OCI-LY1 (cell line): Measurements from ENCODE around the gene DHX38.

ENCODE experiments used
- H2AFZ ChIP-seq: fragments of 200-600 bp; sonication (generic), shearing (Covaris generic); 2 replicates; pipeline ENCODE4 v1.6.0; 2014; ENCODE audit warnings: antibody characterized with exemption, mild to moderate bottlenecking, low read length
- H3F3A ChIP-seq: fragments of 200-600 bp; sonication (generic), shearing (Covaris generic); 2 replicates; pipeline ENCODE4 v1.6.0; 2014; ENCODE audit warnings: mild to moderate bottlenecking, antibody characterized with exemption, low read length, moderate library complexity; ENCODE audit not compliant: insufficient read depth
- H3K27ac ChIP-seq: fragments of 200-600 bp; sonication (generic); 2 replicates; pipeline ENCODE4 v1.5.1; 2014; ENCODE audit warnings: low read length, mixed run types, mild to moderate bottlenecking, low read depth; ENCODE audit not compliant: poor library complexity, severe bottlenecking
- H3K27me3 ChIP-seq: fragments of 200-600 bp; sonication (generic); 2 replicates; pipeline ENCODE4 v1.6.0; 2014; ENCODE audit warnings: antibody characterized with exemption, mild to moderate bottlenecking, low read length, moderate library complexity; ENCODE audit not compliant: insufficient read depth
- H3K36me3 ChIP-seq: fragments of 200-600 bp; sonication (generic); 2 replicates; pipeline ENCODE4 v1.6.1; 2014; ENCODE audit warnings: mild to moderate bottlenecking, antibody characterized with exemption, low read length, moderate library complexity, mixed read lengths; ENCODE audit not compliant: insufficient read depth
- H3K4me1 ChIP-seq: fragments of 200-600 bp; sonication (generic); 2 replicates; pipeline ENCODE4 v1.5.1; 2014; ENCODE audit warnings: mild to moderate bottlenecking, low read length, moderate library complexity; ENCODE audit not compliant: insufficient read depth, severe bottlenecking
- H3K4me2 ChIP-seq: fragments of 200-600 bp; sonication (generic), shearing (Covaris generic); 2 replicates; pipeline ENCODE4 v1.6.1; 2014; ENCODE audit warnings: low read length
- H3K4me3 ChIP-seq: fragments of 200-600 bp; sonication (generic); 2 replicates; pipeline ENCODE4 v1.5.1; 2014; ENCODE audit warnings: low read length, low read depth, mild to moderate bottlenecking, mixed read lengths; ENCODE audit not compliant: poor library complexity, severe bottlenecking
- H3K79me2 ChIP-seq: fragments of 200-600 bp; shearing (Covaris generic); 2 replicates; pipeline ENCODE4 v1.6.1; 2016; ENCODE audit warnings: mixed run types, low read length, mixed read lengths; ENCODE audit not compliant: insufficient read depth
- H3K9ac ChIP-seq: fragments of 200-600 bp; sonication (generic), shearing (Covaris generic); 2 replicates; pipeline ENCODE4 v1.6.1; 2014; ENCODE audit warnings: mild to moderate bottlenecking, low read length, mixed read lengths
- H3K9me2 ChIP-seq: fragments of 200-600 bp; sonication (generic), shearing (Covaris generic); 2 replicates; pipeline ENCODE4 v1.6.1; 2014; ENCODE audit warnings: low read depth, mild to moderate bottlenecking, low read length, mixed read lengths
- H3K9me3 ChIP-seq: fragments of 200-600 bp; shearing (Covaris generic); 2 replicates; pipeline ENCODE4 v1.6.1; 2014; ENCODE audit warnings: low read length, mixed read lengths
- H4K20me1 ChIP-seq: fragments of 200-600 bp; sonication (generic), shearing (Covaris generic); 2 replicates; pipeline ENCODE4 v1.6.0; 2016; ENCODE audit warnings: mild to moderate bottlenecking, low read length; ENCODE audit not compliant: insufficient read depth
- CTCF ChIP-seq: fragments of 200-600 bp; sonication (generic), shearing (Covaris generic); IDR thresholded peaks from 2 replicates; pipeline ENCODE4 v1.5.1; 2017; ENCODE audit warnings: mild to moderate bottlenecking, antibody characterized with exemption, low read length, moderate library complexity, mixed read lengths
- EZH2 ChIP-seq: fragments of 200-600 bp; sonication (generic), shearing (Covaris generic); IDR thresholded peaks from 2 replicates; pipeline ENCODE4 v1.8.0; 2017; ENCODE audit warnings: borderline replicate concordance, mixed run types, mild to moderate bottlenecking, antibody characterized with exemption, low read length, moderate library complexity, mixed read lengths

The DHX38 gene

GRCh38 chr16:72091217-72091616 is 2.4 kb upstream of the DHX38 start:
- Histone ChIP-seq H3K4me2 (no peak overlapping the region), H3F3A (no peaks in the 10 kb centered on the region), H3K9me2 (no peaks in the 10 kb centered on the region), H2AFZ (no peak overlapping the region), H3K4me3 (no peak overlapping the region), H3K9ac (no peak overlapping the region), H4K20me1 (no peaks in the 10 kb centered on the region), H3K9me3 (no peaks in the 10 kb centered on the region), H3K36me3 (peaks cover 42% of the 10 kb centered on the region), H3K27ac (no peak overlapping the region), H3K27me3 (no peaks in the 10 kb centered on the region), H3K79me2 (peaks cover 18% of the 10 kb centered on the region), H3K4me1 (peaks cover 29% of the 10 kb centered on the region)
- TF ChIP-seq CTCF (no peak), EZH2 (no peak)

GRCh38 chr16:72092832-72093447 is 707 bp upstream of the DHX38 start:
- Histone ChIP-seq H3K9me3 (no peaks in the 10 kb centered on the region), H4K20me1 (no peaks in the 10 kb centered on the region), H3K27me3 (no peaks in the 10 kb centered on the region), H3K4me2 (peak overlapping the region; percentile 55), H3K9me2 (no peaks in the 10 kb centered on the region), H3K36me3 (peaks cover 44% of the 10 kb centered on the region), H3K79me2 (peaks cover 18% of the 10 kb centered on the region), H3K27ac (no peak overlapping the region), H3K4me3 (peak overlapping the region; percentile 93), H3K9ac (peak overlapping the region; percentile 67), H3F3A (no peaks in the 10 kb centered on the region), H3K4me1 (peaks cover 29% of the 10 kb centered on the region), H2AFZ (no peak overlapping the region; the same call in 1 of the 2 replicates)
- TF ChIP-seq EZH2 (no peak), CTCF (no peak)

- no peaks in the 10 kb centered on the region for H3K27me3 ChIP-seq
- H3K9ac ChIP-seq, result peak overlapping the region; percentile 92
- H3K4me1 ChIP-seq, result peaks cover 29% of the 10 kb centered on the region
- H3K36me3 ChIP-seq, result peaks cover 42% of the 10 kb centered on the region
- peak overlapping the region; percentile 93 for H3K4me3 ChIP-seq
- peaks cover 18% of the 10 kb centered on the region for H3K79me2 ChIP-seq
- no peak overlapping the region for H2AFZ ChIP-seq
- H4K20me1 ChIP-seq, result no peaks in the 10 kb centered on the region
- no peaks in the 10 kb centered on the region for H3F3A ChIP-seq
- H3K9me3 ChIP-seq, result no peaks in the 10 kb centered on the region
- TF ChIP-seq EZH2, result no peak
- TF ChIP-seq CTCF, result no peak
- H3K9me2 ChIP-seq, result no peaks in the 10 kb centered on the region
- peak overlapping the region; percentile 93 for H3K4me2 ChIP-seq
- peak overlapping the region; percentile 58 for H3K27ac ChIP-seq
These were observed 591 bp downstream of the DHX38 start for GRCh38 chr16:72094266-72094610.
